CD14-positive monocyte (primary cell): Measurements from ENCODE around the gene ENPP4. TPM values are rescaled to one million over a fixed set of nuclear protein-coding genes. Genes with fewer than 3 reads are reported as not detected.

Source experiments
- DNase-seq, 3 donors: peaks; one replicate each; pipeline ENCODE4 v3.0.0-alpha.2; 2011 to 2022
- H2AFZ ChIP-seq: 2 replicates; pipeline ENCODE4 v1.6.0; 2012; ENCODE audit warnings: mild to moderate bottlenecking, low read depth, low read length, inconsistent platforms; ENCODE audit not compliant: insufficient read depth, poor library complexity, severe bottlenecking
- H3K27ac ChIP-seq, 2 donors: 1 replicate in 1 of 2; 2 replicates in 1 of 2; pipeline ENCODE4 v1.5.1; 2012 to 2013; ENCODE audit warnings: low read length in 2 of 2, control low read depth in 1 of 2, inconsistent platforms in 1 of 2, low read depth in 1 of 2, mild to moderate bottlenecking in 1 of 2
- H3K27me3 ChIP-seq, 2 donors: one replicate each; pipeline versions ENCODE4 v1.6.0 to v1.6.1; 2011 to 2013; ENCODE audit warnings: low read length in 2 of 2; ENCODE audit not compliant: control insufficient read depth in 2 of 2, insufficient read depth in 2 of 2
- H3K36me3 ChIP-seq, 2 donors: replicated peaks in 1 of 2; 1 replicate in 1 of 2; 2 replicates in 1 of 2; pipeline versions ENCODE4 v1.5.1 to v1.6.1; 2012 to 2013; ENCODE audit warnings: low read length in 2 of 2, control low read depth in 1 of 2, inconsistent platforms in 1 of 2, mild to moderate bottlenecking in 1 of 2; ENCODE audit not compliant: insufficient read depth in 2 of 2, control insufficient read depth in 1 of 2
- H3K4me1 ChIP-seq, 2 donors: 1 replicate in 1 of 2; 2 replicates in 1 of 2; pipeline versions ENCODE4 v1.5.1 to v1.6.1; 2012 to 2013; ENCODE audit warnings: low read length in 2 of 2, control low read depth in 1 of 2, inconsistent platforms in 1 of 2, mild to moderate bottlenecking in 1 of 2, moderate library complexity in 1 of 2; ENCODE audit not compliant: insufficient read depth in 2 of 2, control insufficient read depth in 1 of 2
- H3K4me2 ChIP-seq: replicated peaks from 2 replicates; pipeline ENCODE3; 2012; ENCODE audit warnings: low read length, moderate library complexity, mild to moderate bottlenecking; ENCODE audit not compliant: poor library complexity, severe bottlenecking; ENCODE audit errors: extremely low read depth
- H3K4me3 ChIP-seq, 3 experiments: fragments of 200-600 bp in 1 of 3; sonication (generic) in 1 of 3; replicated peaks in 1 of 3; 1 replicate in 2 of 3; 2 replicates in 1 of 3; pipeline ENCODE4 v1.5.1; 2011 to 2013; ENCODE audit warnings: low read length in 3 of 3, mild to moderate bottlenecking in 3 of 3, control low read depth in 2 of 3, low read depth in 2 of 3, inconsistent platforms in 1 of 3, moderate library complexity in 1 of 3
- H3K79me2 ChIP-seq: 2 replicates; pipeline ENCODE4 v1.6.0; 2012; ENCODE audit warnings: mild to moderate bottlenecking, control low read depth, inconsistent platforms, low read length, moderate library complexity; ENCODE audit not compliant: insufficient read depth
- H3K9ac ChIP-seq: 2 replicates; pipeline ENCODE4 v1.6.0; 2017; ENCODE audit warnings: low read length, mild to moderate bottlenecking; ENCODE audit not compliant: insufficient read depth, poor library complexity, severe bottlenecking
- H3K9me3 ChIP-seq, 2 donors: replicated peaks in 1 of 2; 1 replicate in 1 of 2; 2 replicates in 1 of 2; pipeline versions ENCODE4 v1.5.1 to v1.6.1; 2012 to 2013; ENCODE audit warnings: low read length in 2 of 2, control low read depth in 1 of 2; ENCODE audit not compliant: control insufficient read depth in 1 of 2, insufficient read depth in 1 of 2
- H4K20me1 ChIP-seq: 2 replicates; pipeline ENCODE4 v1.6.0; 2012; ENCODE audit warnings: mild to moderate bottlenecking, low read length, control low read depth, moderate library complexity; ENCODE audit not compliant: insufficient read depth
- H3K27ac Mint-ChIP-seq, 7 donors: one replicate each; pipeline ENCODE4 v1.8.0; 2020; ENCODE audit warnings: mild to moderate bottlenecking in 7 of 7, mixed read lengths in 7 of 7, moderate library complexity in 6 of 7, inconsistent platforms in 2 of 7
- H3K27me3 Mint-ChIP-seq, 3 donors: one replicate each; pipeline ENCODE4 v1.8.0; 2021 to 2022; ENCODE audit warnings: low read depth in 3 of 3, mild to moderate bottlenecking in 3 of 3, mixed read lengths in 3 of 3, moderate library complexity in 3 of 3, inconsistent platforms in 1 of 3
- H3K36me3 Mint-ChIP-seq, 2 donors: one replicate each; pipeline ENCODE4 v1.8.0; 2020; ENCODE audit warnings: mixed read lengths in 2 of 2, inconsistent platforms in 1 of 2, mild to moderate bottlenecking in 1 of 2
- H3K4me1 Mint-ChIP-seq: one replicate; pipeline ENCODE4 v1.8.0; 2020; ENCODE audit warnings: mild to moderate bottlenecking, mixed read lengths
- H3K4me3 Mint-ChIP-seq, 2 donors: one replicate each; pipeline ENCODE4 v1.8.0; 2020; ENCODE audit warnings: mild to moderate bottlenecking in 2 of 2, mixed read lengths in 2 of 2, moderate library complexity in 1 of 2
- H3K9me3 Mint-ChIP-seq, 7 donors: one replicate each; pipeline ENCODE4 v1.8.0; 2020 to 2022; ENCODE audit warnings: mixed read lengths in 7 of 7, mild to moderate bottlenecking in 6 of 7, moderate library complexity in 6 of 7, inconsistent platforms in 2 of 7
- CTCF ChIP-seq: fragments of 200-600 bp; IDR thresholded peaks from one replicate; pipeline ENCODE4 v1.8.0; 2022; ENCODE audit warnings: antibody characterized with exemption, mild to moderate bottlenecking
- WGBS: methylation state at CpG from one replicate; pipeline ENCODE4 v1.1.5; 2013; ENCODE audit warnings: missing lambda C conversion rate; ENCODE audit not compliant: insufficient coverage; 5-methylcytosine and 5-hydroxymethylcytosine counted together
- intact Hi-C, 2 donors: fragments of 100-400 bp; cut with micrococcal nuclease; formaldehyde crosslinking; loops; one replicate each; pipeline versions ENCODE4 v1.15.0 to v1.15.1; 2023
- polyA plus RNA-seq, 3 donors: library from polyadenylated mRNA; depleted of rRNA in 1 of 3; unstranded in 2 of 3; stranded (reverse) in 1 of 3; fragments of 300-500 nt in 2 of 3; fragments of >200 nt in 1 of 3; fragmentation: Illumina TruSeq in 2 of 3; gene quantifications; 1 replicate in 2 of 3; 2 replicates in 1 of 3; pipeline ENCODE4 v1.2.3, GENCODE V29; 2012 to 2021

ENPP4 gene
- polyA plus RNA-seq, 3 donors, result 1.1 to 1.7 (median 1.3) TPM

GRCh38 chr6:46116289-46116688 is 13.5 kb upstream of the ENPP4 start:
- Histone ChIP-seq H3K4me1 (no peaks in the 10 kb centered on the region), H3K79me2 (no peaks in the 10 kb centered on the region), H3K4me3 (no peak overlapping the region), H3K9ac (no peak overlapping the region), H4K20me1 (no peaks in the 10 kb centered on the region), H3K4me2 (no peak overlapping the region), H3K27ac (no peak overlapping the region), H3K36me3 (no peaks in the 10 kb centered on the region), H3K9me3 (peaks cover 0 to 4% of the 10 kb centered on the region in 2 donors), H2AFZ (no peak overlapping the region), H3K27me3 (no peaks in the 10 kb centered on the region)
- TF ChIP-seq CTCF, result no peak
- no peak for DNase-seq
- Mint-ChIP-seq H3K27me3 (no peaks in the 10 kb centered on the region), H3K4me3 (no peak overlapping the region), H3K9me3 (peaks cover 2 to 17% (median 12%) of the 10 kb centered on the region in 7 donors), H3K4me1 (peaks cover 4% of the 10 kb centered on the region), H3K36me3 (no peaks in the 10 kb centered on the region), H3K27ac (no peak overlapping the region)
- no CpG with 5 or more reads among the region's 2 CpGs for WGBS
- intact Hi-C loops, result no loop called here

- H3K27me3 ChIP-seq, result no peaks in the 10 kb centered on the region
- peaks cover 0 to 4% of the 10 kb centered on the region in 2 donors for H3K9me3 ChIP-seq
- no peak overlapping the region for H3K27ac Mint-ChIP-seq
- H3K36me3 ChIP-seq, result no peaks in the 10 kb centered on the region
- H3K27me3 Mint-ChIP-seq, result no peaks in the 10 kb centered on the region
- TF ChIP-seq CTCF, result no peak
- H3K36me3 Mint-ChIP-seq, result peaks cover 0 to 2% of the 10 kb centered on the region in 2 donors
- no peak overlapping the region for H3K4me2 ChIP-seq
- H2AFZ ChIP-seq, result no peak overlapping the region
- no peaks in the 10 kb centered on the region for H4K20me1 ChIP-seq
- no CpG with 5 or more reads among the region's 1 CpG for WGBS
- no peak overlapping the region for H3K27ac ChIP-seq
- no peaks in the 10 kb centered on the region for H3K4me1 ChIP-seq
- H3K79me2 ChIP-seq, result no peaks in the 10 kb centered on the region
- peaks cover 2 to 16% (median 12%) of the 10 kb centered on the region in 7 donors for H3K9me3 Mint-ChIP-seq
- no peak overlapping the region for H3K4me3 ChIP-seq
- intact Hi-C loops, result no loop called here
- peaks cover 4% of the 10 kb centered on the region for H3K4me1 Mint-ChIP-seq
- no peak overlapping the region for H3K4me3 Mint-ChIP-seq
- DNase-seq, result no peak
- no peak overlapping the region for H3K9ac ChIP-seq
These were observed 11.6 kb upstream of the ENPP4 start for GRCh38 chr6:46118157-46118556.
